Activated CD8-positive, alpha-beta memory T cell treated with anti-CD3 and anti-CD28 coated beads, Interleukin-2, amount 50 U/mL, for 1 hour (primary cell): ENCODE measurements around the gene RSRC1.
"Not testable (repeated sequence)": the region's sequence is repeated elsewhere in the genome, so short reads cannot be mapped to it uniquely, and the experiment has no call there.

Experiments
- DNase-seq: peaks from one replicate; pipeline ENCODE4 v3.0.0-alpha.2; 2020; ENCODE audit errors: extremely low read depth

RSRC1 gene

DNA sequence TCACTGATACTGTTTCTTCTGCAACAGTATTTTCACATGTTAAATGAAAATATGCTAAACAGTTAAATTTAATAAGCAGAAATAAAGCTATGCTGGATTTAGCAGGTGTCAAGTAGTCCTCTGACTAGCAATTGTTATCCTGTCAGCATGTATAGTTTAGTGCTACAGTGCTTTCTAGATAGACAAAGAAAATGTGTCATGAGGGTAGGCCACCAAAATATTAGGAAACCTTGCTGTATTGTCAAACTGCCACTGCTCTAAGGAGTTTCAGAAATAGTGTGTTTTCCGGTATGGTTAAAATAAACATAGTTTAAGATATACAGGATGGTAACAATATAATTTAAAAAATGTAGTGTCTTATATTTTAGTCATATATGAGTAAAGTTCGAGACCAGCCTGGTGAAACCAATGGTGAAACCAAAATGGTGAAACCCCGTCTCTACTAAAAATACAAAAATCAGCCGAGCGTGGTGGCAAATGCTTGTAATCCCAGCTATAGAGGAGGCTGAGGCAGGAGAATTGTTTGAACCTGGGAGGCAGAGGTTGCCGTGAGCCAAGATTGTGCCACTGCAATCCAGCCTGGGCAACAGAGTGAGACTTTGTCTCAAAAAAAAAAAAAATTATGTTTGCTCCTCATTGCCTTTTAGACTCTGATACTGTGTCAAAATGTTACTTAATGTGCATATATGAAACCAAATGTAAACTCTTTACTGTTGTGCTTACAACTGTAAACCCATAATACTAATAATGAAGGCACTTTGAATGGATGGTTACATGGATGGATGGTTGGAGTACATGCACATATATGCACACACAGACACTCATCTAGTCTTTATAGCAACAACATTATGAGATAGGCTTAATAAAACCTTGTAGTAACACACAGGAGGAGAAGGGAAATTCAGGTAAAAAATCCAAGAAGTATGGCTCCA is 204.8 kb downstream of the RSRC1 start:
- no peak for DNase-seq

GRCh38 chr3:158329696-158330441 is 220.0 kb downstream of the RSRC1 start:
- not testable (repeated sequence) for DNase-seq

GRCh38 chr3:158330870-158331269 is 221.0 kb downstream of the RSRC1 start:
- DNase-seq: no peak

- DNase-seq: no peak
Measured at GRCh38 chr3:158333736-158334135, 223.8 kb downstream of the RSRC1 start.

DNA sequence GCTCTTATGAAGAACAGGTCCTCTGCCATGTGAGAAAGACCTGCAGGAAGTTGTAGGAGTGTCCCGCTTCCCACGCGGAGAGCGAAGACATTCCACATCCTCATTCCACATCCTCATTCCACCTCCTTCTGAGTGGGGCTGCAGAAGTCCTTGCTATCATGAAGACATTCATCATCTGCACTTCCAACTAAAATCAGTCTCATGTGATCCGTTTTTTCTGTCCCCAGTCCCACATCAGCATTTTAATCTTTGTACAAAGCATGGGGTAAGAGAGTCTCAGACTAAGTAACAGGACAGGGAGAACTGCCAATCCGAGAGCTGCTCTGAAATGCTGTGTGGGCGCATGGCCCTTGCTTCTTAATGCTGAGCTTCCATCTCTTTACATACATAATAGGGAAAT is 227.2 kb downstream of the RSRC1 start:
- DNase-seq: no peak

DNA sequence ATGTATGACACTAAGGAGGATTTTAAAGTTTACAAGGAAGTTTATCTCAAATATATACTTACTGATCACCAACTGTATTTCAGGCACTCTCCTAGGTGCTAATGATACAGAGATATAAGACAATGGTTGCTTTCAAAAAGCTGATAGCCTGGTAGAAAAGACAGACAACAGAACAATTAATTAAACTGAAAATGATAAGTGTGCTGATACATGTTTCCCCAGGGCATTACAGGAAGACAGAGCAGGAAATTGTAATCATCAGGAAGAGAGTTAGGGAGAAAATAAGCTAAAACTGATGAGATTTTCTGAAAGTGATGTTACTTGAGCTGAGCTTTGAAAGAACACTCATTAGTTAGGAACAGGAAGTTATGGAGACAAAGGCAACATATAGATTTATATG is 229.7 kb downstream of the RSRC1 start:
- no peak for DNase-seq

- DNase-seq: not testable (repeated sequence)
Measured at GRCh38 chr3:158340951-158341350, 231.1 kb downstream of the RSRC1 start.

DNA sequence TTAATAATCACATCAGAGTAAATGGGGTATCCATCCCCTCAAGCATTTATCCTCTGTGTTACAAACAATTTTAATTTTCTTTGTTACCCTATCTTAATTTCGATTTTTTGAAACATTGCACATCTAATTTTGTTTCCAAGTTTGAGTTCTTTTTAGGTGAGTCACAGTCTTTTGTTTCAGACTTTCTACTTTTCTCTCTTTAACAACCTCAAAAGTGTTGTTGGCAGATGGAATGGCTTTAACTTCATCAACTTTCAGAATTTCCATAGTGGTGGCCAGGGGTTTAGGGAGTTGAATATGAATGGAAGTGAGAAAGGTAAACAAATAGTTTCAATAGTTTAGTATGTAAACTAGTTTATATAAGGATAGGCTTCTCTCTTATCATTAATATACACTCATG is 238.1 kb downstream of the RSRC1 start:
- no peak for DNase-seq

DNA sequence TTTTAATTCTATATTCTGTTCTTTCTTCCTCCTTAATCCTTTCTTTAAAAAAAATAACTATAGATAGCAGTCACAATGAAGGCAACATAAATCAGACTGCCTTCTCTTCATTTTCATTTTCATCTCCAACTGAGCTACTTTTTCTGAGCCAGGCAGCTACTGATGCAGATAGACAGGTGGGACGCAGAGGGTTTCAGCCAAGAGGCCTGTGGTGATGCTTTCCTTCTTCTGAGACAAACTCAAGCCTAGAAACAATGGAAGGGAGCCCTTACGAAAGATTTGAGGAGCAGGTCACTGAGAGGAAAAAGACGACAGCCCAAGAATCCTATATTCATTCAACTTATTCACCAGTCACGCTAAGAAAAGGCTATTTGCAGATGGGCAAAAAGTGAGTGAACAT is 241.1 kb downstream of the RSRC1 start:
- DNase-seq: no peak

DNA sequence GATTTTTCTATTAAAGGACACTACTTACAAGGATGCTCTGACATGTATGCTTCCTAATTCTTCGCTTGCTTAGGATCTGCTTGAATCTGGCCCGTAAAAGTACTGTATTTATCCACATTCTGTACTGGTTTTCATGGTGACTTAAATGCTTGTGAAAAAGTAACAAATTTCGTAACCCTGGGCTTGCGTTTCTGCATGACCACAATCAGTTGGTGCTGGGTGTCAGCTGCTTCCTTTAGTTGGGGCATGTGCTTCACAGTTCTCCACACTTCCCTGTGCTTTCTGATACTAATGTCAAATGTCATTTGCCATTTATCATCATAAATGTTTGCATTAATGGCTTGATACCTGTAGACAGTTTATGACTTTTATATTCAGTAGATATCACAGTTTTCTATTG is 242.7 kb downstream of the RSRC1 start:
- no peak for DNase-seq

- no peak for DNase-seq
Measured at GRCh38 chr3:158354713-158355112, 244.8 kb downstream of the RSRC1 start.

DNA sequence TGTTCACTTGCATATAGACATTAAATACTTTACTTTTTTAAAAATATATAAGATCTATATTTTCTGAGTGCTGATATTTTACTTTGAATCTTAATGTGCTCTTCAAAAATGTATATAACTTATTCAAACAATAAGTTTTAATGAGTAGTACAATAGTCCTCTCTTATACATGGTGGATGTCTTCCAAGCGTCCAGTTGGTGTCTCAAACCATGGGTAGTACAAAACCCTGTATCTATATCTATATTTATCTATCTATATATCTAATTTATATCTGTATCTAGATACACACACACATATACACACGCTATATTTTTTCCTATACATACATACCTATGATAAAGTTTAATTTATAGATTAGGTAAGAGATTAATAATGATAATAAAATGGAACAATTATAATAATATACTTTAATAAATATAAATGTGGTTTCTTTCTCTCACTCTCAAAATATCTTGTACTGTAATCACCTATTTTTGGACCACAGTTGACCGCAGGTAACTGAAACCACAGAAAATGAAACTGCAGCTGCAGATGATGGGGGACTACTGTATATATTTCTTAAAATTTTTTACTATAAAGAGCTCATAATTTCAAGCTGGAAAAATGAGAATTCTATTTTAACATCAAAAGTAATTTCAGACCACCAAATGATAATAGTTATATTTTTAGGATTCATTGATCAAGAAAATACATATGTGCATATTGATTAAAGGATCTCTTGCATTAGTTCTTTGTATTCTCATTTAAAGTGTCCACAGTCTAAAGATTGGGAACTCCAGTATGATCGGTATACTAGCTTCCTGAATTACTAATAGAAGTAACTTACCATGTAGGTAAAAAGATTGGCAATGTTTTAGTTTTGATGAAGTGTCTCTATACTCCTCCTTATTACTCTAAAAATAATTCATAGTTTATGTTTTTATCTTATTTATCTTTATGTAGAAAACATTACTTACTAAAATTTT is 246.0 kb downstream of the RSRC1 start:
- DNase-seq: no peak

DNA sequence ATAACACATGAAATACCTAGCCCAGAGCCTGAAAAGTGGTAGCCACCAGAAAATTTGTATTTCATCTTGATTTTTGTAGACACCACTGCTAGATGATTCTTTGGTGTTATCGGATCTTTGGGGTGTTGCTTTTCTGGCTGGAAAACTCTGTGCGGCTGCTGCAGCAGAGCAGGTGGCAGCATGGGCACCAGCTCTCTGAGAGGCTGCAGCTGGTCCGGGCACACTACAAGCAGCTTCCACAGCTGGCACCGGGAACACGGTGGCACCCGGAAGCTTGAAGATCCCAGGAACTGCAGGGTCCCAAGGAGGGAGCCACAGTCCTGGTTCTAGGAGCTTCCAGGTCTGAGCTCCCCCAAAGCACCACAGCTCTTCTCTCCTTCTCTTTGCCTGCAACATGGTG is 249.4 kb downstream of the RSRC1 start:
- no peak for DNase-seq

DNA sequence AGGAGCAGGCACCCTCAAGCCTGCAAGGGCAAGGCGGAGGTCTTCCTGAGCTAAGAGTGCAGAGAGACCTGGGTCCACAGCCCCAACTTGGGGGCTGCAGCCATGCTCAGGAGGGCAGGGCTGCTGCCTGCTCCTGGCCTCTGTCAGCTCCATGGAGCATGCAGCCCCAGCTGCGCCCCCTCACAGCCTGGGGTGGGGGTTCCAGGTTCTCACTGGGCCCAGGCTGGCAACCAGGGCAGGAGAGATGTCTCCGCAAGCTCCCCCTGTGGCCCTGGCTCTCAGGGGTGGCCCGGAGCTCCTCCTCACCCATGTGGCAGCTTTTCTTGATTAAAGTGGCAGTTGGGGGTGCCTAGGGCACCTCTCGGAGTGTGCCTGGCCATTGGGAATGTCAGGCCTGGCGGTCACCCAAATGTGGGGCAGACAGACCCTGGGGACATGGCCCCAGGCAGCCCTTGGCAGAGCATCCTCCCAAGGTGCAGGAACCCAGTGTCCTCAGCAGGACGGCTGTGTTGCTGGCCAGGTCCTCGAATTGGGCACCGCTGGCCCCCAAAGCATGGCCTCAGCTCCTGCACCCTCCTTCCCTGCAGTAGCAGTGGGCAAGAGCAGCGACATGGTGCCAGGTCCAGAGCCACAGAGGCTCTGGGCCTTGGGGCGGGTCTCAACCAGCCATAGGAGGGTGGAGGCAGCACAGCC is 251.0 kb downstream of the RSRC1 start:
- DNase-seq: no peak

DNA sequence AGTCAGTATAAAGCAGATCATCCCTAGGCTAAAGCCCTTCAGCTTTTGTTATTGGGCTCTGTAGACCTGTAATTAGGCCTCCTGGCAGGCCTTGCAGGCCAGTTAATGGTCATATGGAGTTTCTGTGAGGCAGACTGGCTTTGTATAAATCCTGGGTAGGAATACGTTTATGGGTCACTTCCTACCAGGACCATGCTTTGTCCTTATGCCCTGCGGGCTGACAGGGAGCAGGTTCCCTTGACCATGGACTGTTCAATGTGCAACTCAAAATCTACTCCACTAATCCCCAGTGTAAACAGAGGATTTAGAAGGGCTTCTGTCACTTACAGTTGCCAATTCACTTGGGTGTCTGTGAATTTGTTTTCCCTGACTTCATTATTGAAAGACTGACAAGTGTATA is 258.4 kb downstream of the RSRC1 start:
- no peak for DNase-seq

GRCh38 chr3:158369279-158369678 is 259.4 kb downstream of the RSRC1 start:
- DNase-seq: no peak

DNA sequence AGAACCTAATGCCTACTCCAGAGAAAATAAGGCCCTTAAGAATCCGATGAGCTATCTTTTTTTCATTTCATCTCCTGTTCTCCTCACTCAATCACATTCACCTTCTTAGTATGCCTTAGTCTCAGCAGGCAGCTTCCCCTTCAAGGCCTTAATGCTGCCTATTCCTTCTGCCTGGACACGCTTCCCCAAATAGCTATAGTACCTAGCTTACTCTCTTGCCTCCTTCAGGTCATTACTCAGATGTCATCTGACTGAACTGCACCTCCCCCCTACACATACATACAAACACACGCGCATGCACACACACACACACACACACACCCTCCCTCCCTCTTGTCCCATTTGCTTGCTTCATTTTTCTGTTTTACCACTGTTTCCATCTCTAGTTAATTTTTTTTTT is 269.6 kb downstream of the RSRC1 start:
- DNase-seq: no peak

DNA sequence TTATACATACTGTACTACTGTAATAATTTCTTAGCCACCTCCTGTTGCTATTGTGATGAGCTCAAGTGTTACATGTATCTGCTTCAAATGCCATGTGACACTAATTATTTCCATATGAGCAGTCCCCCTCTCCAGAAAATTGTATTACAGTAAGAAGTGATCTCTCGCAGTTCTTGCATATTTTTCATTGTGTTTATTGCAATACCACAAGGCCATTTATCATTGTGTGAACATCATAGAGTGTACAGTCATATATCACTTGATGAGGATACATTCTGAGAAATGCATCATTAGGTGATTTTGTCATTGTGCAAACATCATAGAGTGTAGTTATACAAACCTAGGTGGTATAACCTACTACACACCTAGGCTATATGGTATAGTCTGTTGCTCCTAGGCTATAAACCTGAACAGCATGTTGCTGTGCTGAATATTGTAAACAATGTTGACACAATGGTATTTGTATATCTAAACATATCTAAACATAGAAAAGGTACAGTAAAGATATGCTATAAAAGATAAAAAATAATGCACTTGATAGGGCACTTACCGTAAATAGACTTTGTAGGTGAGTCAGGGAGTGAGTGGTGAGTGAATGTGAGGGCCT is 271.5 kb downstream of the RSRC1 start:
- DNase-seq: no peak

- no peak for DNase-seq
Measured at GRCh38 chr3:158382479-158382878, 272.6 kb downstream of the RSRC1 start.

GRCh38 chr3:158384019-158384418 is 274.1 kb downstream of the RSRC1 start:
- DNase-seq: no peak

GRCh38 chr3:158395421-158395820 is 285.5 kb downstream of the RSRC1 start:
- no peak for DNase-seq
